Muscle of leg (tissue), 11 donors: ENCODE results near the gene TRPV5. TPM values are rescaled to one million over a fixed set of nuclear protein-coding genes. Genes with fewer than 3 reads are reported as not detected.

Source experiments
- DNase-seq: peaks from one replicate; pipeline ENCODE4 v3.0.0; 2013
- H3K27ac ChIP-seq: one replicate; pipeline ENCODE4 v1.5.1; 2013; ENCODE audit warnings: mild to moderate bottlenecking, low read length, control low read depth
- H3K27me3 ChIP-seq: one replicate; pipeline ENCODE4 v1.6.1; 2013; ENCODE audit warnings: low read length; ENCODE audit not compliant: control insufficient read depth, insufficient read depth
- H3K36me3 ChIP-seq: one replicate; pipeline ENCODE4 v1.6.1; 2013; ENCODE audit warnings: low read length; ENCODE audit not compliant: control insufficient read depth, insufficient read depth
- H3K4me1 ChIP-seq: one replicate; pipeline ENCODE4 v1.6.1; 2013; ENCODE audit warnings: low read length; ENCODE audit not compliant: control insufficient read depth, insufficient read depth
- H3K4me3 ChIP-seq: one replicate; pipeline ENCODE4 v1.5.1; 2013; ENCODE audit warnings: low read length, control low read depth
- H3K9me3 ChIP-seq: replicated peaks from 2 replicates; pipeline ENCODE4 v1.6.1; 2013; ENCODE audit warnings: low read depth, low read length; ENCODE audit not compliant: control insufficient read depth
- WGBS: methylation state at CpG from one replicate; pipeline ENCODE4 v1.1.5; 2013; ENCODE audit warnings: missing lambda C conversion rate; ENCODE audit not compliant: insufficient coverage; 5-methylcytosine and 5-hydroxymethylcytosine counted together
- polyA plus RNA-seq, 8 donors: library from polyadenylated mRNA; unstranded; fragments of 120-200 nt; gene quantifications; one replicate each; pipeline versions ENCODE4 v1.2.1 to v1.2.3, GENCODE V29; 2013; ENCODE audit warnings: inconsistent platforms in 1 of 8, low replicate concordance in 1 of 8; ENCODE audit not compliant: insufficient read length in 8 of 8, insufficient read depth in 1 of 8
- total RNA-seq: library from RNA; stranded (reverse); fragments of 120-200 nt; gene quantifications from one replicate; pipeline ENCODE4 v1.2.4, GENCODE V29; 2013

Gene TRPV5
- total and polyA plus RNA-seq, 9 donors: 0.04 to 0.11 (median 0.06) TPM; not detected in 3

DNA sequence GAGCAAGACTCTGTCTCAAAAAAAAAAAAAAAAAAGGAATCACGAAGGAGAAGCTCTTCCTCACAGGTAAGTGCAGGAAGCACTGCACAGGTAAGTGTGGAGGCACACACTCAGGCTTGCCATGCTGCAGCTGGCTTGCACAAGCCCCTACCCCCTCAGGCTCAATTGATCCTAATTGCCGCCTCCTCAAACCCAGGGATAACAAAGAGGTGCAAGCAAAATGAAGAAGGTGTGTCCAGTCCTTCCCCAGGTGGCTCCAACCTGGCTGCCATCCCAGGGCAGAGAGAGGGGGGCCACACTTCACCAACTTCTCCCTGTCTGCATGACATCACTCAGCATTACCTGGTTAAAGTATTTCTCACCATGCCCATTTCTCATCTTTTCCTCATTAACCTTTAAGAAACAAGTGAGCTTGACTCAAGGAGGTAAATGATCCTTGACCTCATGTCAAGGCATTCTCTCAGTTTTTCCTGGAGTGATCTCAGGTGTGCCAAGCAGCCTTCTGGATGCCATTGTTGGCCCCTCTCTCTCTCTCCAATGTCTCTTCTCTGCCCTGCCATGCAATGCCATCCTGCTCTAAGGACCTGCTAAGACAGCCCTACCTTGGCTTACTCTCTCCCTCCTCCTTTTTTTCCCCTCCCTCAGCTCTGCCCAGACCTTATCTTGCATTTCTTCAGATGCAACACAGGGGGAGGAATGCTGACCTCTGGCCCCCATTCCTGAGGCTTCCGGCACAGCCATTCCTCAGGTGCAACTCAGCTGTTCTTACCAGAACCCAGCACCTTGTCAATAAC is 35.0 kb downstream of the TRPV5 start:
- Histone ChIP-seq H3K9me3 (no peaks in the 10 kb centered on the region), H3K27ac (no peak overlapping the region)
- WGBS: 60% methylated on average over 1 of the region's 3 CpGs

DNA sequence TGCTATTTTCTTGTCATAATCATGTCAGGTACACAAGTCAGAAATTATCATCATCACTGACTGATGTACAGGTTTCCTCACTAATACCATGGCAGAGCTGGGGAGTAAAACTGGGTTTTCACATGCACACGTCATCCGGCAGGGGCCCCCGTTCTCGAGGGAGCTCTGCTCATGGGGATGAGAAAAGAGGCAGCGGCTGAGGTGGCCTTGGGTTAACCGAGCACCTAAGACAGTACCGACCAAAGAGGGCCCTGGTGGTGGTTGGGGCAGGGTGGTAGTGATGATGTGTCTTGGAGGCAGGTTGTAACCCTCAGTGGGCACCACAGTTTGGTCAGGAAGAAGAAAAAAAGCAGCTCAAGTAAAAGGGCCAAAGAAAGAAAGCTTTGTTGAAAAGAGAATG is 35.9 kb downstream of the TRPV5 start:
- no peak for DNase-seq
- Histone ChIP-seq H3K27ac (no peak overlapping the region), H3K27me3 (no peaks in the 10 kb centered on the region), H3K4me3 (no peak overlapping the region), H3K36me3 (no peaks in the 10 kb centered on the region), H3K4me1 (no peaks in the 10 kb centered on the region), H3K9me3 (no peaks in the 10 kb centered on the region)
- WGBS: 83% methylated on average over 7 of the region's 7 CpGs

More for the DNA sequence above, 35.0 kb downstream of the TRPV5 start:
- no peak overlapping the region for H3K4me3 ChIP-seq
- DNase-seq: no peak
- no peaks in the 10 kb centered on the region for H3K36me3 ChIP-seq
- no peaks in the 10 kb centered on the region for H3K27me3 ChIP-seq
- no peaks in the 10 kb centered on the region for H3K4me1 ChIP-seq

DNA sequence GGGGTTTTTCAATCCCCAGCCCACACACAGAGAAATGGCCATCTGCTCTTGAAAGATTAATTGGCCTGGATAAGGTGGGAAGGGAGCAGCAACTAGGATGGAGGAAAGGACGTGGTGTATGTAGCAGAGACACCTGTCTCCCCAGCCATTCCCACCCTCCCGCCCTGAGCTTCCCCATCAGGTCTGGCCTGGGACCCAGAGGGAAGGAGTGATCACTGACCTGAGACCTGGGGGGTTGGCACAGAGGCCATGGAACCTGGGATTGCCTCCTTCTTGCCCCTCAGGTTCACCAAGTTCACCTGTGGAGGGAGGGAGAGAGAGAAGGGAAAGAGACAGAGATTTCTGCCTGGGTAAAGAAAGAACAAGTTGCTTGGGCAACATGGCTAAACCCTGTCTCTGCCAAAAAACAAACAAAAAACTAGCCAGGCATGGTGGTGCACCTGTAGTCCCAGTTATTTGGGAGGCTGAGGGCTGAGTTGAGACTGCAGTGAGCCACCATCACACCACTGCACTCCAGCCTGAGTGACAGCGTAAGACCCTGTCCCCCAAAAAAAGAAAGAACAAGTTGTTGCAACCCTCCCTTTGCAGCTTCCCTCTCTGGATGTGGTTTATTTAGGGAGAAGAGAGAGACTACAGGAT is 36.7 kb downstream of the TRPV5 start:
- no CpG with 5 or more reads among the region's 3 CpGs for WGBS
- H3K4me1 ChIP-seq: no peaks in the 10 kb centered on the region
- no peaks in the 10 kb centered on the region for H3K9me3 ChIP-seq
- H3K27ac ChIP-seq: no peak overlapping the region
- H3K36me3 ChIP-seq: no peaks in the 10 kb centered on the region
- no peaks in the 10 kb centered on the region for H3K27me3 ChIP-seq
- DNase-seq: no peak
- no peak overlapping the region for H3K4me3 ChIP-seq

DNA sequence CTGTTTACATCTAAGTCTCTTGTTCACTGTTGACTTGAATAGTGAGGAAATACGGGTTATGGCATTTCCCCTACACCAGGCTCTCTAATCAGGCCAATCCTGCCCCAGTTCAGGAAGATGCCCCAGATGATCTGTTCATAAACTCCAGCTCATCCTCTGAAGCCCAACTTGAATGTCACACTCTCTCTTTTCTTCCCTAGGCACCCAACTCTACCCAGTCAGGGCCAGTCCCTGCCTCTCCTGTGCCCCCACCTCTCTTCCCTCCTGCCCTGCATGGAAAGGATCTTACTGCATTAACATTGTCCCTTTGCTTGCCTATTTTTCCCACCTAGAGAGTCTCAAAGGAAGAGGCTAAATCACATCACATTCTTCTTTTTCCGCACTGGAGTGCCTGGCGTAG is 37.4 kb downstream of the TRPV5 start:
- Histone ChIP-seq H3K4me1 (no peaks in the 10 kb centered on the region), H3K9me3 (no peaks in the 10 kb centered on the region), H3K36me3 (no peaks in the 10 kb centered on the region), H3K27me3 (no peaks in the 10 kb centered on the region), H3K4me3 (no peak overlapping the region), H3K27ac (no peak overlapping the region)
- no peak for DNase-seq
- WGBS: no CpG with 5 or more reads among the region's 3 CpGs

DNA sequence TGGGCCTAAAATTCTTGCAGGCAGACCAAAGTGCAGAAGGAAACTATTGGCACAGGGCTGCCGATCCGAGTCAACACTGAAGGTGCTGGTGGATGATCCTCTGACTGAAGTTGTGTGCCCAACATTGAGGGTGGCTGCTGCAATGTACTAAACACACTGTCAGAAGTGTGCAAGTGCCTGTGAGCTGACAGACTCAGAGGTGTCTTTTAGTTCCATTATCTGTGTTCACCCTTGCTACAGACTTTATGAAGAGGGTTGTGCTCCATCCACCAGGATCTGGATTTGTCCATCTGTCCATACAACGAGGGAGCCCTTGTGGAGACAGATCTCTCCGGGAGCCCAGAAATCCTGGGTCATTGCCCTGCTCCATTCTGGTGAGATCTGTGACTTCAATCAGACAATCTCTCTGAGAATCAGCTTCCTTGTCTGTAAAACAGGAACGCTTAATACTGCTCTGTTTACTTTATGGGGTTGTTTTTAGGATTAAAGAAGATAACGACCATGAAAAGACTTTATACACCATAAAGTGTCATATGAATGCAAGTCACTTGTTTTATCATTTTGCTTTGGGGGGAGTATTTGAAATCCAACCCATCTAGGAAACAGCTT is 38.5 kb downstream of the TRPV5 start:
- Histone ChIP-seq H3K4me1 (no peaks in the 10 kb centered on the region), H3K27ac (no peak overlapping the region), H3K27me3 (no peaks in the 10 kb centered on the region), H3K4me3 (no peak overlapping the region), H3K36me3 (no peaks in the 10 kb centered on the region), H3K9me3 (no peaks in the 10 kb centered on the region)
- WGBS: 47% methylated on average over 2 of the region's 6 CpGs
- no peak for DNase-seq

DNA sequence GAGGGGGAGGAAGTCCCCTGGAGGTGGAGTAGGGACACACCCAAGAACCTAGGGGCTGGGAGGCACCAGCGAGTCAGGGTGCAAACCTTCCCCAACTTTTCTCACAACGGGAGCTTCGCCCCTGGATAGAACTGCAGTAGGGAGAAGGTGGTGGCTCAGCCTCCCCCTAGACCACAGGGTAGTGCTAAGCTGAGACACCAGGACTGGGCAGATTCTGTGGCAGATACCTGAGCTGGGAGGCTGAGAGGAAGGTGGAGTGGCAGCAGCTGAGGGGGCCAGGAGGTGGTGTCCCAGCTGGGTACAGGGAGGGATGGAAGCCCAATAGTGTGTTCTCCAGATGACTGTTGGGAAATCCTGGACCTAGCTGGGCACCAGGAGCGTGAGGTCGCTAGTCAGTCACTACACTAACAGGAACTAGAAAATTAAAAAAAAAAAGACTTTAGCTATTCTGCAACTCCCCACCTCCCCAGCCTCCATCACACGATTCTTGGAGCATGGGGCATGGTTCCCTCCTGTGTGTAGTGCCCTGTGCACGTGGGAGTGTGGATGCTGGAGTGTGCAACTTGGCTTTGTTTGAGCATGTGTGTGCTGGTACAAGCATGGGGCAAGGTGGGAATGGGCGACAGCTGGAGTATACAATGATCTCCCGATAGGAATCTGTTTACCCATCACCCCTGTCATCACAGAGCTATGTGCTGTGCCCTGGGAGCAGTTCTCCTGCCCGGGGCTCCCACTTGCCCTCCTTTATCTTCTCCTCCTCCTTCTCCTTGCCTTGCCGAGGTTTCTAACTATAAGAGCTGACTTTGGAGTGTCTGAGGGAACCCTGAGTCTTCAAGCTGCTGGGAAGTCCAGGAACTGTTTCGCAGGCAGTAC is 39.2 kb downstream of the TRPV5 start:
- no peaks in the 10 kb centered on the region for H3K9me3 ChIP-seq
- H3K36me3 ChIP-seq: no peaks in the 10 kb centered on the region
- DNase-seq: no peak
- no peak overlapping the region for H3K27ac ChIP-seq
- H3K4me3 ChIP-seq: no peak overlapping the region
- no peaks in the 10 kb centered on the region for H3K4me1 ChIP-seq
- WGBS: 73% methylated on average over 1 of the region's 12 CpGs
- no peaks in the 10 kb centered on the region for H3K27me3 ChIP-seq

DNA sequence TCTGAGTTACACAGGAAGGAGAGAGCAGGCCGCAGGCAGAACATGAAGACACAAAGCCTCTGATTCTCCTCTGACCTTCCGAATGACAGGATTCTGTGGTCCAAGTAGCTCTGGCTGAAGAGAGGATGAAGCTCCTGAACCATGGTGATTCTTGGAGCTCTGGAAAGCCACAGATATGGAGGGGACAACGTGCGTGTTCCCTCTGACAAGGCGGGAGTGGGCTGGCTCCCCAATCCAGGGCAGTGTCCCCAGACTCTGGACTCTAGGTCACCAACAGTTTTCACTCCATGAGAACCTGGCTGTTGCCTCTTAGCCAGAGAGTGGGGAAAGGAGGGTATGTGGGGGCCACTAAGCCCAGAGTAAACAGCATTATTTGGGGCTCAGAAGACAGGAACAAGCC is 40.6 kb downstream of the TRPV5 start:
- no peak for DNase-seq
- no peak overlapping the region for H3K4me3 ChIP-seq
- H3K9me3 ChIP-seq: no peaks in the 10 kb centered on the region
- WGBS: 92% methylated on average over 2 of the region's 5 CpGs
- no peaks in the 10 kb centered on the region for H3K4me1 ChIP-seq
- no peak overlapping the region for H3K27ac ChIP-seq
- H3K36me3 ChIP-seq: no peaks in the 10 kb centered on the region
- H3K27me3 ChIP-seq: no peaks in the 10 kb centered on the region

DNA sequence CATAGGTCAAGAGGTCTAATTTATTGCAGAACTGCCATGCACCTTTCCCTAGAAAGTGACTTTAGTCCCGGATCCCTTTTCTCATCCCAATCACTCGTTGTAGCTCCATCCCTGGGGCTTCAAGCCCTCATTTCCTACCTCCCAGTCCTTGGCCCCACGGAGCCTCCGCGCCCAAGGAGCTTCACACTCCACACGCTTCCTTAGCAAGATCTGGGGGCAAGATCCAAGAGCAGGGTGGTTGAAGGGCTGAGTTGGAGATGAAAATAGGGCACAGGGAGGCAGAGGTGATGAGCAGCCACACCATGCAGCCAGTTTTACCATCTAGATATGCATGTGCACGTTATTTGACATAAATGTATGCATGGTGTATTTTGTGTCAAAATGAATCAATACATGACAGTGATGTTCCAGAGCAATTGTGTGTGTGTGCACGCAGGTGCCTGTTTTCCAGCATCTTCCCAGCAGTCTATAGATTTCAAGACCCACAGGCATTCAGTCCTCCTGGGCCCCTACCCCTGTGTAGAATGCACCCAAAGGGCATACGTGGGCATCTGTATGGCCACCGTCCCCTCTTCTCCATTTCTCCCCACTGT is 42.0 kb downstream of the TRPV5 start:
- no peak overlapping the region for H3K4me3 ChIP-seq
- no peaks in the 10 kb centered on the region for H3K27me3 ChIP-seq
- no peaks in the 10 kb centered on the region for H3K9me3 ChIP-seq
- DNase-seq: no peak
- WGBS: 66% methylated on average over 6 of the region's 10 CpGs
- H3K4me1 ChIP-seq: no peaks in the 10 kb centered on the region
- no peak overlapping the region for H3K27ac ChIP-seq
- H3K36me3 ChIP-seq: no peaks in the 10 kb centered on the region

DNA sequence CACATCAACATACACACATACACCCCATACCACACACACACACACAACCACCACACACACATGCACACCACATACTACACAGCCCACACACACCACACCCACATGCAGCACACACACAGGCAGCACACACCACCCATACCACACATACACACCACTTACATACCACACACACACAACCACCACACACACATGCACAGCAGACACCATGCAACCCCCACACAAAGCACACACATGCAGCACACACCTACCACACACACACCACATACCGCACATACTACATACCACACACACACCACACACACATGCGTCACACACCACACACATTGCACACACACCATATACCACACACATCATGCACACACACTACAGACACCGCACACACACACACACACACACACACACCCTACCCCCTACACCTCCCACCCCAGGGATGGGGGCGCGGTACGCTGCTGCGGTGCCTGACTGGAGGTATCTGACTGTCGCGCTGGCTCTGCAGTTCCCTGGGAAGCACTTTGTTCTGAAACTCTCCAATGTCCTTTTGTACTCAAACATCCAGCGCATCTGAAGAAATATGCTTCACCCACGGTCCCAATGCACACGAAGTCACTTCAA is 42.6 kb downstream of the TRPV5 start:
- no peaks in the 10 kb centered on the region for H3K27me3 ChIP-seq
- WGBS: 79% methylated on average over 12 of the region's 12 CpGs
- H3K4me1 ChIP-seq: no peaks in the 10 kb centered on the region
- no peaks in the 10 kb centered on the region for H3K9me3 ChIP-seq
- DNase-seq: no peak
- no peaks in the 10 kb centered on the region for H3K36me3 ChIP-seq
- no peak overlapping the region for H3K27ac ChIP-seq
- no peak overlapping the region for H3K4me3 ChIP-seq
